ENCODE data around the gene PSMA6.

DNA sequence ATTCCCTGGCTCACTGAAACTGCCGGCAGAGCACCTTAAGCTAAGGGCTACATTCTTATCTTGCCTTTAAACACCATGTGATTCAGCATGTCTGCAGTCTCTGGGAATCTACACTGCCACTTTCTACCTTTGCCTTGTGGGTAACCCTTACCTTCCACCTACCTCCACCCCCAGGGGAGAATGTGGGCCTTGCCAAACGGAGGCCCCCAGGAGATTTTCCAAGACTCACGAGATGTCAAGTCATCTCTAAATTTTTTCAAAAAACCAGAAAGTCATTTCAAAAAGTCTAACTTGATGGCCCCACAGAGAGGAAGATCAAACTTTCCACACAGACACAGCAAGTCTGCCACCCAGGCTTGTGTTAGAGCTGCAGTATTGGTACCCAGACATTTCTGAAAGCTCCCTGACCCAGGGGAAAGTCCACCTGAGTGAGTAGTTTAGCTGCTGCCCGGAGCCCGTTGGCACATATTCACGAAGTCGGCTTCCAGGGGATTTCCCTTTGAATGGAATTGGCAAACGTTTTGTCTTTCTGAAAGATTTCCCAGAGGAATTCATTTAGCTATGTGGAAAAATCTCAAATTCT, 4.7 kb upstream of the PSMA6 start:
- TF ChIP-seq, protein P1, sequence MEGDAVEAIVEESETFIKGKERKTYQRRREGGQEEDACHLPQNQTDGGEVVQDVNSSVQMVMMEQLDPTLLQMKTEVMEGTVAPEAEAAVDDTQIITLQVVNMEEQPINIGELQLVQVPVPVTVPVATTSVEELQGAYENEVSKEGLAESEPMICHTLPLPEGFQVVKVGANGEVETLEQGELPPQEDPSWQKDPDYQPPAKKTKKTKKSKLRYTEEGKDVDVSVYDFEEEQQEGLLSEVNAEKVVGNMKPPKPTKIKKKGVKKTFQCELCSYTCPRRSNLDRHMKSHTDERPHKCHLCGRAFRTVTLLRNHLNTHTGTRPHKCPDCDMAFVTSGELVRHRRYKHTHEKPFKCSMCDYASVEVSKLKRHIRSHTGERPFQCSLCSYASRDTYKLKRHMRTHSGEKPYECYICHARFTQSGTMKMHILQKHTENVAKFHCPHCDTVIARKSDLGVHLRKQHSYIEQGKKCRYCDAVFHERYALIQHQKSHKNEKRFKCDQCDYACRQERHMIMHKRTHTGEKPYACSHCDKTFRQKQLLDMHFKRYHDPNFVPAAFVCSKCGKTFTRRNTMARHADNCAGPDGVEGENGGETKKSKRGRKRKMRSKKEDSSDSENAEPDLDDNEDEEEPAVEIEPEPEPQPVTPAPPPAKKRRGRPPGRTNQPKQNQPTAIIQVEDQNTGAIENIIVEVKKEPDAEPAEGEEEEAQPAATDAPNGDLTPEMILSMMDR (conservative IDR thresholded peaks at IDR 0.05; ENCODE audit: low read depth, low read length) = no peak
- TF ChIP-seq EZH2 (IDR thresholded peaks at IDR 0.05; ENCODE audit: borderline replicate concordance, low read depth, low read length, poor library complexity, severe bottlenecking) = no peak
